Measurements from ENCODE around the gene ITGAD. TPM values are rescaled to one million over a fixed set of nuclear protein-coding genes. Genes with fewer than 3 reads are reported as not detected.
A peak's percentile ranks its signal among the peaks of the same experiment; 100 is the strongest.

The ITGAD gene
- total and polyA plus RNA-seq, 2 of the 8 experiments (the other 6 are each of a cell fraction or from before 2014, with no cell fraction given): 0.06 TPM; not detected in 1

DNA sequence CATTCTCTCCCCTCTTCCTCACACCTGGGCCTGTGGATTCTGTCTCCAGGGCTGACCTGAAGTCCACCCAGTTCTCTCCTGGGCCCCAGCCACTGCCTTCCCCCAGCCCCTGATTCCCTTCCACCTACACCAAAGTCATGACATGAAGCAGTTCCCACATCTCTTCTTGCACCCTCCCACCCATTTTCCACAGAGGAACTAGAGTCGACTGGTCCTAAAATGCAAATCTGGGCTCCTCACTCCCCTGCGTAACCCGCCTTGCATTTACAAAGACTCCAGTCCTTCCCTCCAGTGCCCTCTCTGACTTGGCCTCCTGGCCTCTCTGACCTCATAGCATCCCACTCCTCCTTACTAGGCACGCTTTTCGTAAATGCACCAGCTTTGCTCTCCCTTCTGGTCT, 20.2 kb downstream of the ITGAD start (continued):
- no peak for TF ChIP-seq CREB1 (IDR thresholded peaks at IDR 0.05)

- no peak overlapping the region for H3K9ac ChIP-seq (replicated peaks in 1 of 4; ENCODE audit: extremely low read depth in 1 of 4, low read depth in 3 of 4, low read length in 3 of 4)
- H3K27me3 ChIP-seq (replicated peaks in 1 of 4; ENCODE audit: control insufficient read depth in 3 of 4, extremely low read depth in 1 of 4, insufficient read depth in 3 of 4, low read length in 3 of 4): no peaks in the 10 kb centered on the region; a peak in 1 of 7 replicates
- no peak overlapping the region for H3K14ac ChIP-seq (ENCODE audit: insufficient read length)
- no peaks in the 10 kb centered on the region for H3K4me1 ChIP-seq (replicated peaks in 1 of 4; ENCODE audit: control insufficient read depth in 3 of 4, insufficient read depth in 4 of 4, low read length in 3 of 4)
- 96% methylated on average over 4 of the region's 4 CpGs; no CpG with 5 or more reads in 1 of the 2 experiments for WGBS, 2 experiments (ENCODE audit: extremely low coverage in 1 of 2, insufficient coverage in 1 of 2, insufficient read length in 1 of 2, insufficient replicate concordance in 2 of 2, low coverage in 1 of 2, low lambda C conversion rate in 2 of 2, missing lambda C conversion rate in 1 of 2)
- H4K5ac ChIP-seq (ENCODE audit: insufficient read length, low read depth, low read length): no peak overlapping the region
- no peak overlapping the region for H4K8ac ChIP-seq (ENCODE audit: extremely low read depth, insufficient read depth, low read length)
- H3K23ac ChIP-seq (ENCODE audit: insufficient read length): no peak overlapping the region
- H3K9me3 ChIP-seq (ENCODE audit: insufficient read depth in 2 of 2, low read depth in 1 of 2, low read length in 1 of 2): no peaks in the 10 kb centered on the region
- H2AK5ac ChIP-seq (ENCODE audit: low read depth, low read length): no peak overlapping the region
- no peaks in the 10 kb centered on the region for H3K79me1 ChIP-seq (ENCODE audit: low read depth, low read length)
- H3K79me2 ChIP-seq (ENCODE audit: control insufficient read depth in 1 of 2, insufficient read depth in 2 of 2, low read length in 2 of 2): no peaks in the 10 kb centered on the region
- H4K20me1 ChIP-seq (replicated peaks in 1 of 2; ENCODE audit: control insufficient read depth in 1 of 2, insufficient read depth in 2 of 2, low read length in 2 of 2): no peaks in the 10 kb centered on the region
- H3K23me2 ChIP-seq (ENCODE audit: low read depth, low read length): peaks cover 2% of the 10 kb centered on the region; the same call in 1 of the 2 replicates
- no peak overlapping the region for H4K91ac ChIP-seq (replicated peaks; ENCODE audit: insufficient read length, low read length)
- no peak overlapping the region for H3K4me3 ChIP-seq (ENCODE audit: extremely low read depth in 1 of 4, insufficient read depth in 2 of 4, low read depth in 3 of 4, low read length in 4 of 4)
- H3K56ac ChIP-seq (replicated peaks; ENCODE audit: insufficient read length, low read depth, low read length): peak overlapping the region; percentile 96
- no peaks in the 10 kb centered on the region for H3K36me3 ChIP-seq (ENCODE audit: control insufficient read depth in 2 of 4, insufficient read depth in 4 of 4, low read length in 3 of 4)
- no peak overlapping the region for H3K18ac ChIP-seq (ENCODE audit: extremely low read depth, low read length)
- H3K27ac ChIP-seq (ENCODE audit: low read depth, low read length): no peak overlapping the region
- no peak for FAIRE-seq
- H2BK120ac ChIP-seq (replicated peaks; ENCODE audit: low read depth, low read length): no peak overlapping the region
- no peak overlapping the region for H2BK12ac ChIP-seq (ENCODE audit: low read depth, low read length)
- H2BK5ac ChIP-seq (ENCODE audit: low read depth, low read length): no peak overlapping the region
- ChIA-PET CTCF (ENCODE audit: partially characterized antibody) (no interaction called here), POLR2A (ENCODE audit: partially characterized antibody) (no interaction called here)
- DNase-seq (ENCODE audit: low read depth in 1 of 2, low spot score in 2 of 2): no peak
- H3K4me2 ChIP-seq (ENCODE audit: insufficient read depth in 1 of 2, low read depth in 2 of 2, low read length in 2 of 2): no peak overlapping the region
- TF ChIP-seq E2F6 (IDR thresholded peaks at IDR 0.05): no peak
- no peak for TF ChIP-seq SRF (IDR thresholded peaks at IDR 0.05; ENCODE audit: low read depth, low read length)
- TF ChIP-seq BCL11A (IDR thresholded peaks at IDR 0.05; ENCODE audit: low read depth in 2 of 2, low read length in 2 of 2): no peak
- no peak for TF ChIP-seq TCF12 (IDR thresholded peaks at IDR 0.05; ENCODE audit: low read depth, low read length)
- TF ChIP-seq SIN3A (conservative IDR thresholded peaks at IDR 0.05 in 1 of 2, IDR thresholded peaks at IDR 0.05 in 1 of 2; ENCODE audit: low read depth in 1 of 2, low read length in 2 of 2): no peak
- no peak for TF ChIP-seq JUN (IDR thresholded peaks at IDR 0.05; ENCODE audit: low read depth, low read length)
- no peak for TF ChIP-seq FOSL1 (IDR thresholded peaks at IDR 0.05; ENCODE audit: insufficient read depth, low read depth, low read length)
- no peak for TF ChIP-seq KDM5A (IDR thresholded peaks at IDR 0.05; ENCODE audit: low read length)
- H2BK20ac ChIP-seq (ENCODE audit: low read length): no peak overlapping the region
- no peak overlapping the region for H2AFZ ChIP-seq (ENCODE audit: low read length)
- H2BK15ac ChIP-seq (ENCODE audit: low read length): no peak overlapping the region
- H3K4ac ChIP-seq (replicated peaks; ENCODE audit: insufficient read length, low read depth, low read length): no peak overlapping the region
These were observed 20.8 kb downstream of the ITGAD start for GRCh38 chr16:31413943-31414342.

Data from H1 (cell line).